HepG2 (cell line): ENCODE data around the gene PCIF1. TPM values are rescaled to one million over a fixed set of nuclear protein-coding genes. Genes with fewer than 3 reads are reported as not detected.

Experiments used
- FOXA3 ChIP-seq: IDR thresholded peaks from 2 replicates; pipeline ENCODE4 v1.6.1; 2016; ENCODE audit warnings: missing genetic modification reagents, missing compliant biosample characterization
- KDM2A ChIP-seq: sonication (generic); formaldehyde crosslinking; IDR thresholded peaks from 2 replicates; pipeline ENCODE4 v1.4.0; 2020; ENCODE audit warnings: low read depth, missing genetic modification reagents, borderline replicate concordance
- KDM5A ChIP-seq: fragments of 200-600 bp; sonication (generic); IDR thresholded peaks from 2 replicates; pipeline ENCODE4 v1.7.0; 2018; ENCODE audit warnings: antibody characterized with exemption, mild to moderate bottlenecking, low read length, borderline replicate concordance
- MXI1 ChIP-seq: IDR thresholded peaks from 3 replicates; pipeline ENCODE4 v1.6.1; 2012; ENCODE audit warnings: low read depth, low read length, inconsistent platforms, borderline replicate concordance
- POLR2A ChIP-seq, 2 experiments: IDR thresholded peaks; 2 replicates each; pipeline ENCODE4 v1.6.1; 2011; ENCODE audit warnings: low read depth in 2 of 2, low read length in 2 of 2, mild to moderate bottlenecking in 1 of 2, moderate library complexity in 1 of 2; ENCODE audit not compliant: insufficient read depth in 1 of 2
- RBM39 ChIP-seq: fragments of 200-400 bp; formaldehyde crosslinking; IDR thresholded peaks from one replicate; pipeline ENCODE4 v1.6.1; 2018; ENCODE audit warnings: antibody characterized with exemption, mild to moderate bottlenecking, low read depth, low read length; ENCODE audit not compliant: poor library complexity, severe bottlenecking
- SALL2 ChIP-seq: sonication (generic); formaldehyde crosslinking; IDR thresholded peaks from 2 replicates; pipeline ENCODE4 v1.8.1; 2023; ENCODE audit warnings: mild to moderate bottlenecking, missing genetic modification reagents, inconsistent platforms
- SMAD1 ChIP-seq: sonication (generic); formaldehyde crosslinking; IDR thresholded peaks from 2 replicates; pipeline ENCODE4 v1.4.0; 2020; ENCODE audit warnings: missing genetic modification reagents, low read depth, mild to moderate bottlenecking, borderline replicate concordance
- SSRP1 ChIP-seq: IDR thresholded peaks from 2 replicates; pipeline ENCODE4 v1.6.1; 2016; ENCODE audit warnings: control low read depth
- TARDBP ChIP-seq: sonication (generic); formaldehyde crosslinking; IDR thresholded peaks from 2 replicates; pipeline ENCODE4 v1.8.0; 2022; ENCODE audit warnings: mild to moderate bottlenecking, missing genetic modification reagents
- ZBTB7A ChIP-seq: sonication (generic); formaldehyde crosslinking; IDR thresholded peaks from 2 replicates; pipeline ENCODE4 v1.8.0; 2022; ENCODE audit warnings: mild to moderate bottlenecking, missing genetic modification reagents
- ZNF232 ChIP-seq: sonication (generic); formaldehyde crosslinking; IDR thresholded peaks from 2 replicates; pipeline ENCODE4 v1.4.0; 2020; ENCODE audit warnings: missing genetic modification reagents, borderline replicate concordance
- ZNF329 ChIP-seq: sonication (generic); formaldehyde crosslinking; IDR thresholded peaks from 2 replicates; pipeline ENCODE4 v1.9.0; 2021; ENCODE audit warnings: low read depth, mild to moderate bottlenecking, missing genetic modification reagents
- ZNF33B ChIP-seq: sonication (generic); formaldehyde crosslinking; IDR thresholded peaks from 2 replicates; pipeline ENCODE4 v1.5.1; 2020; ENCODE audit warnings: mild to moderate bottlenecking, missing genetic modification reagents
- ZNF709 ChIP-seq: sonication (generic); formaldehyde crosslinking; IDR thresholded peaks from 2 replicates; pipeline ENCODE4 v1.5.0; 2020; ENCODE audit warnings: mild to moderate bottlenecking, missing genetic modification reagents
- ZSCAN12 ChIP-seq: sonication (generic); formaldehyde crosslinking; IDR thresholded peaks from 2 replicates; pipeline ENCODE4 v1.9.0; 2021; ENCODE audit warnings: mild to moderate bottlenecking, missing genetic modification reagents
- polyA plus RNA-seq, 8 experiments: library from polyadenylated mRNA; depleted of rRNA in 3 of 8; stranded (reverse) in 7 of 8; unstranded in 1 of 8; fragments of >200 nt; fragmentation: Illumina TruSeq in 4 of 8; extraction: Trizol in 4 of 8; gene quantifications; 2 replicates each; pipeline versions ENCODE4 v1.2.1 to v1.2.3, GENCODE V29; 2011 to 2016; ENCODE audit warnings: low read depth in 4 of 8, missing spikeins in 1 of 8, mixed read lengths in 1 of 8; ENCODE audit not compliant: insufficient read depth in 1 of 8
- total RNA-seq, 5 experiments: library from RNA; depleted of rRNA; stranded (reverse); fragments of >200 nt; fragmentation: Illumina TruSeq; extraction: Trizol; gene quantifications; 2 replicates each; pipeline ENCODE4 v1.2.3, GENCODE V29; 2016; ENCODE audit warnings: low read depth in 1 of 5
- TF ChIP-seq, protein P1 (sequence below): sonication (generic); formaldehyde crosslinking; IDR thresholded peaks from 2 replicates; pipeline ENCODE4 v1.8.0; 2022; ENCODE audit warnings: mild to moderate bottlenecking, missing genetic modification reagents, borderline replicate concordance
- TF ChIP-seq, protein P2 (sequence below): sonication (generic); formaldehyde crosslinking; IDR thresholded peaks from 2 replicates; pipeline ENCODE4 v1.9.0; 2022; ENCODE audit warnings: missing genetic modification reagents, mild to moderate bottlenecking, borderline replicate concordance
- TF ChIP-seq, protein P3 (sequence below): sonication (generic); formaldehyde crosslinking; IDR thresholded peaks from 2 replicates; pipeline ENCODE4 v1.4.0; 2020; ENCODE audit warnings: mild to moderate bottlenecking, missing genetic modification reagents
- TF ChIP-seq, protein P4 (sequence below): sonication (generic); formaldehyde crosslinking; IDR thresholded peaks from 2 replicates; pipeline ENCODE4 v1.5.1; 2020; ENCODE audit warnings: missing genetic modification reagents, mild to moderate bottlenecking, borderline replicate concordance
- TF ChIP-seq, protein P5 (sequence below): sonication (generic); formaldehyde crosslinking; IDR thresholded peaks from 2 replicates; pipeline ENCODE4 v1.4.0; 2020; ENCODE audit warnings: missing genetic modification reagents, mild to moderate bottlenecking, borderline replicate concordance

Gene PCIF1
- total and polyA plus RNA-seq, 2 of the 13 experiments (the other 11 are each of a cell fraction or from before 2014, with no cell fraction given), result 20.9 to 24.4 TPM

DNA sequence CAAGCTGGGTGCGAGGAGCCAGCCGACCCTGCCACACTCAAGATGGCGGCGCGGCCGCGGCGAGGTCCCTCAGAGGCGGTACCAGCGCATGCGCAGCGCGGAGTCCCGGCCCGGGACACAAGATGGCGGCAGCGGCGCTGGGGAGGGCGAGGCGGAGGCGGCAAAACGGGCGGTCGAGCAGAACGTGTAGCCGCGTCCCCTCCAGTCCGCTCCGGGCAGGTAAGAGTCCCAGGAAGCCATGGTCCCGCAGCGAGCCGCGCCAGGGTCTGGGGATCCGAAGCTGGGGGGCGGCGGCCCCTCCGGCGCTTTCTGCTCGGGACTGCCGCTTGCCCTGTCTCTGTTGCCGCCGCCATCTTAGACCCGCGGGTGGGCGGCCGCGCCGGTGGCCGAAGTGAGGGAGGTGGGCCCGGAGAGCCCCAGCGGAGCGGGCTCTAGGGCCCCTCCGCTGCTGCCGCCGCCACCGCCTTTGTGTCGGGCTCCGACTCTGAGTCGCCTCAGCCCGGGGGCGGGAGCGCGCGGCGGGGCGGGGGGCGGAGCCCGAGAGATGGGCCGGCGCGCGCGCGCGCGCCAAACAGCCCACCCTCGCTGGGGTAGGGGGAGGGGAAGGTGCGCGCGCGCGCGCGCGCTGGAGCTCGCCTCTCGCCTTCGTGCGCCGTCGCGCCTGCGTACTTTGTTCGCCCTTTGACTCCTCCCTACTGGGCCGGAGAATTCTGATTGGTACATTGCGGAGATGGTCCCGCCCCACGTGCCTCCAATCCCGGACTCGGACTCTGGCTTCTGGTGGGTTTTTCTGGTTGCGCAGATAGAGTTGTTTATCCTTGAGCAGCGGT is at the start of gene PCIF1 (continued):
- TF ChIP-seq, protein P1, sequence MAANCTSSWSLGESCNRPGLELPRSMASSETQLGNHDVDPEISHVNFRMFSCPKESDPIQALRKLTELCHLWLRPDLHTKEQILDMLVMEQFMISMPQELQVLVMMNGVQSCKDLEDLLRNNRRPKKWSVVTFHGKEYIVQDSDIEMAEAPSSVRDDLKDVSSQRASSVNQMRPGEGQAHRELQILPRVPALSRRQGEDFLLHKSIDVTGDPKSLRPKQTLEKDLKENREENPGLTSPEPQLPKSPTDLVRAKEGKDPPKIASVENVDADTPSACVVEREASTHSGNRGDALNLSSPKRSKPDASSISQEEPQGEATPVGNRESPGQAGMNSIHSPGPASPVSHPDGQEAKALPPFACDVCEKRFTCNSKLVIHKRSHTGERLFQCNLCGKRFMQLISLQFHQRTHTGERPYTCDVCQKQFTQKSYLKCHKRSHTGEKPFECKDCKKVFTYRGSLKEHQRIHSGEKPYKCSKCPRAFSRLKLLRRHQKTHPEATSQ, result peak; percentile 73
- TF ChIP-seq SSRP1 (CRISPR knock-in tag) (no peak), MXI1 (peak; percentile 96; the same call in 2 of the 3 replicates), ZNF709 (peak; percentile 98), FOXA3 (CRISPR knock-in tag) (peak; percentile 61), POLR2A (IDR thresholded peaks at IDR 0.05; ENCODE audit: insufficient read depth in 1 of 2, low read depth in 2 of 2, low read length in 2 of 2) (peak; percentile 64 to 98), TARDBP (CRISPR knock-in tag) (peak; percentile 64; the same call in 1 of the 2 replicates), KDM5A (peak; percentile 64; the same call in 1 of the 2 replicates), SALL2 (peak; percentile 94), SMAD1 (CRISPR knock-in tag) (peak; percentile 96; the same call in 1 of the 2 replicates), ZBTB7A (CRISPR knock-in tag) (0 out of 2 replicates have a peak, but pooled peaks have one; percentile 44), ZSCAN12 (CRISPR knock-in tag) (peak; percentile 67; the same call in 1 of the 2 replicates), ZNF329 (CRISPR knock-in tag) (peak; percentile 85; the same call in 1 of the 2 replicates), KDM2A (CRISPR knock-in tag) (peak; percentile 97), ZNF33B (no peak; the same call in 1 of the 2 replicates), ZNF232 (peak; percentile 95; the same call in 1 of the 2 replicates), RBM39 (peak; percentile 89)
- TF ChIP-seq, protein P2, sequence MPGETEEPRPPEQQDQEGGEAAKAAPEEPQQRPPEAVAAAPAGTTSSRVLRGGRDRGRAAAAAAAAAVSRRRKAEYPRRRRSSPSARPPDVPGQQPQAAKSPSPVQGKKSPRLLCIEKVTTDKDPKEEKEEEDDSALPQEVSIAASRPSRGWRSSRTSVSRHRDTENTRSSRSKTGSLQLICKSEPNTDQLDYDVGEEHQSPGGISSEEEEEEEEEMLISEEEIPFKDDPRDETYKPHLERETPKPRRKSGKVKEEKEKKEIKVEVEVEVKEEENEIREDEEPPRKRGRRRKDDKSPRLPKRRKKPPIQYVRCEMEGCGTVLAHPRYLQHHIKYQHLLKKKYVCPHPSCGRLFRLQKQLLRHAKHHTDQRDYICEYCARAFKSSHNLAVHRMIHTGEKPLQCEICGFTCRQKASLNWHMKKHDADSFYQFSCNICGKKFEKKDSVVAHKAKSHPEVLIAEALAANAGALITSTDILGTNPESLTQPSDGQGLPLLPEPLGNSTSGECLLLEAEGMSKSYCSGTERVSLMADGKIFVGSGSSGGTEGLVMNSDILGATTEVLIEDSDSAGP, result peak; percentile 90
- TF ChIP-seq, protein P3, sequence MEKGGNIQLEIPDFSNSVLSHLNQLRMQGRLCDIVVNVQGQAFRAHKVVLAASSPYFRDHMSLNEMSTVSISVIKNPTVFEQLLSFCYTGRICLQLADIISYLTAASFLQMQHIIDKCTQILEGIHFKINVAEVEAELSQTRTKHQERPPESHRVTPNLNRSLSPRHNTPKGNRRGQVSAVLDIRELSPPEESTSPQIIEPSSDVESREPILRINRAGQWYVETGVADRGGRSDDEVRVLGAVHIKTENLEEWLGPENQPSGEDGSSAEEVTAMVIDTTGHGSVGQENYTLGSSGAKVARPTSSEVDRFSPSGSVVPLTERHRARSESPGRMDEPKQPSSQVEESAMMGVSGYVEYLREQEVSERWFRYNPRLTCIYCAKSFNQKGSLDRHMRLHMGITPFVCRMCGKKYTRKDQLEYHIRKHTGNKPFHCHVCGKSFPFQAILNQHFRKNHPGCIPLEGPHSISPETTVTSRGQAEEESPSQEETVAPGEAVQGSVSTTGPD (CRISPR knock-in tag), result no peak
- TF ChIP-seq, protein P4, sequence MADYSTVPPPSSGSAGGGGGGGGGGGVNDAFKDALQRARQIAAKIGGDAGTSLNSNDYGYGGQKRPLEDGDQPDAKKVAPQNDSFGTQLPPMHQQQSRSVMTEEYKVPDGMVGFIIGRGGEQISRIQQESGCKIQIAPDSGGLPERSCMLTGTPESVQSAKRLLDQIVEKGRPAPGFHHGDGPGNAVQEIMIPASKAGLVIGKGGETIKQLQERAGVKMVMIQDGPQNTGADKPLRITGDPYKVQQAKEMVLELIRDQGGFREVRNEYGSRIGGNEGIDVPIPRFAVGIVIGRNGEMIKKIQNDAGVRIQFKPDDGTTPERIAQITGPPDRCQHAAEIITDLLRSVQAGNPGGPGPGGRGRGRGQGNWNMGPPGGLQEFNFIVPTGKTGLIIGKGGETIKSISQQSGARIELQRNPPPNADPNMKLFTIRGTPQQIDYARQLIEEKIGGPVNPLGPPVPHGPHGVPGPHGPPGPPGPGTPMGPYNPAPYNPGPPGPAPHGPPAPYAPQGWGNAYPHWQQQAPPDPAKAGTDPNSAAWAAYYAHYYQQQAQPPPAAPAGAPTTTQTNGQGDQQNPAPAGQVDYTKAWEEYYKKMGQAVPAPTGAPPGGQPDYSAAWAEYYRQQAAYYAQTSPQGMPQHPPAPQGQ (CRISPR knock-in tag), result no peak
- TF ChIP-seq, protein P5, sequence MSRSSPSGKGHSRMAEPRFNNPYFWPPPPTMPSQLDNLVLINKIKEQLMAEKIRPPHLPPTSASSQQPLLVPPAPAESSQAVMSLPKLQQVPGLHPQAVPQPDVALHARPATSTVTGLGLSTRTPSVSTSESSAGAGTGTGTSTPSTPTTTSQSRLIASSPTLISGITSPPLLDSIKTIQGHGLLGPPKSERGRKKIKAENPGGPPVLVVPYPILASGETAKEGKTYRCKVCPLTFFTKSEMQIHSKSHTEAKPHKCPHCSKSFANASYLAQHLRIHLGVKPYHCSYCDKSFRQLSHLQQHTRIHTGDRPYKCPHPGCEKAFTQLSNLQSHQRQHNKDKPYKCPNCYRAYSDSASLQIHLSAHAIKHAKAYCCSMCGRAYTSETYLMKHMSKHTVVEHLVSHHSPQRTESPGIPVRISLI (CRISPR knock-in tag), result no peak
